IMR-90 (cell line): ENCODE results near the gene STX7. TPM values are rescaled to one million over a fixed set of nuclear protein-coding genes. Genes with fewer than 3 reads are reported as not detected.
A peak's percentile ranks its signal among the peaks of the same experiment; 100 is the strongest.

Experiments used
- ATAC-seq: fragments of 200-7000 bp; cut with Tn5 transposase; 2 replicates; pipeline ENCODE4 v1.9.1; 2020; ENCODE audit warnings: low read depth, mild to moderate bottlenecking, moderate library complexity
- BruUV-seq: library from RNA; stranded (reverse); fragments of 400-500 nt; replicated peaks from 2 replicates; lab custom pipeline; 2021; lab: Mats Ljungman, UMichigan
- CTCF ChIA-PET: fragments of 300-600 bp; formaldehyde crosslinking; extraction: SDS; loops from one replicate; lab custom pipeline; 2021; ENCODE audit warnings: antibody characterized with exemption; lab: Yijun Ruan, JAX
- POLR2A ChIA-PET: fragments of 300-600 bp; sonication (Branson Sonifier 250); formaldehyde crosslinking; loops from one replicate; lab custom pipeline; 2022; ENCODE audit warnings: antibody characterized with exemption; ENCODE audit not compliant: unreplicated experiment; lab: Charles Lee
- DNase-seq: peaks from one replicate; pipeline ENCODE4 v3.0.0; 2013
- H2AFZ ChIP-seq: replicated peaks from 2 replicates; pipeline ENCODE3; 2013; ENCODE audit warnings: low read length, mild to moderate bottlenecking; ENCODE audit not compliant: poor library complexity
- H2AK5ac ChIP-seq: 2 replicates; pipeline ENCODE4 v1.6.1; 2013; ENCODE audit warnings: low read depth, low read length, inconsistent platforms
- H2AK9ac ChIP-seq: replicated peaks from 2 replicates; pipeline ENCODE3; 2013; ENCODE audit warnings: mild to moderate bottlenecking, low read depth, low read length, moderate library complexity; ENCODE audit not compliant: poor library complexity
- H2BK120ac ChIP-seq: 2 replicates; pipeline ENCODE4 v1.6.1; 2013; ENCODE audit warnings: low read depth, low read length, inconsistent platforms
- H2BK15ac ChIP-seq: 3 replicates; pipeline ENCODE4 v1.6.1; 2013; ENCODE audit warnings: low read depth, low read length, inconsistent platforms
- H2BK20ac ChIP-seq: 2 replicates; pipeline ENCODE4 v1.6.1; 2013; ENCODE audit warnings: low read depth, mild to moderate bottlenecking, inconsistent platforms, low read length, moderate library complexity
- H2BK5ac ChIP-seq: 2 replicates; pipeline ENCODE4 v1.6.1; 2013; ENCODE audit warnings: mild to moderate bottlenecking, low read depth, low read length, inconsistent platforms; ENCODE audit not compliant: poor library complexity, severe bottlenecking
- H3K14ac ChIP-seq: replicated peaks from 2 replicates; pipeline ENCODE4 v1.6.1; 2013; ENCODE audit warnings: low read depth, low read length, inconsistent platforms
- H3K18ac ChIP-seq: 2 replicates; pipeline ENCODE4 v1.6.1; 2013; ENCODE audit warnings: low read depth, low read length, control low read depth
- H3K23ac ChIP-seq: 2 replicates; pipeline ENCODE4 v1.6.1; 2013; ENCODE audit warnings: low read depth, low read length, inconsistent platforms
- H3K27ac ChIP-seq: 2 replicates; pipeline ENCODE4 v1.5.1; 2013; ENCODE audit warnings: mild to moderate bottlenecking, control low read depth, low read length; ENCODE audit not compliant: insufficient read depth
- H3K27me3 ChIP-seq: 2 replicates; pipeline ENCODE4 v1.6.1; 2013; ENCODE audit warnings: low read length; ENCODE audit not compliant: control insufficient read depth, insufficient read depth
- H3K36me3 ChIP-seq: 2 replicates; pipeline ENCODE4 v1.6.1; 2013; ENCODE audit warnings: low read length, mixed read lengths; ENCODE audit not compliant: control insufficient read depth, insufficient read depth
- H3K4ac ChIP-seq: 2 replicates; pipeline ENCODE4 v1.6.1; 2013; ENCODE audit warnings: low read depth, low read length, inconsistent platforms
- H3K4me1 ChIP-seq: 2 replicates; pipeline ENCODE4 v1.6.1; 2013; ENCODE audit warnings: low read length, mixed read lengths; ENCODE audit not compliant: control insufficient read depth, insufficient read depth
- H3K4me2 ChIP-seq: 2 replicates; pipeline ENCODE4 v1.6.1; 2013; ENCODE audit warnings: low read depth, mild to moderate bottlenecking, control low read depth, low read length, moderate library complexity
- H3K4me3 ChIP-seq: 2 replicates; pipeline ENCODE4 v1.5.1; 2013; ENCODE audit warnings: low read depth, mild to moderate bottlenecking, control low read depth, low read length, moderate library complexity; ENCODE audit not compliant: insufficient read depth
- H3K56ac ChIP-seq: 2 replicates; pipeline ENCODE4 v1.6.1; 2013; ENCODE audit warnings: low read length, inconsistent platforms; ENCODE audit not compliant: insufficient read depth; ENCODE audit errors: extremely low read depth
- H3K79me1 ChIP-seq, 2 experiments: 2 replicates each; pipeline ENCODE4 v1.6.1; 2013; ENCODE audit warnings: low read length in 2 of 2, inconsistent platforms in 1 of 2, low read depth in 1 of 2
- H3K9ac ChIP-seq: 2 replicates; pipeline ENCODE4 v1.6.1; 2013; ENCODE audit warnings: low read depth, low read length, control low read depth
- H3K9me1 ChIP-seq: 2 replicates; pipeline ENCODE4 v1.6.1; 2013; ENCODE audit warnings: low read length, inconsistent platforms; ENCODE audit not compliant: insufficient read depth
- H3K9me3 ChIP-seq: 2 replicates; pipeline ENCODE4 v1.6.1; 2013; ENCODE audit warnings: low read length; ENCODE audit not compliant: control insufficient read depth, insufficient read depth
- H4K20me1 ChIP-seq: 2 replicates; pipeline ENCODE4 v1.6.1; 2013; ENCODE audit warnings: low read length, inconsistent platforms; ENCODE audit not compliant: insufficient read depth
- H4K5ac ChIP-seq: 2 replicates; pipeline ENCODE4 v1.6.1; 2013; ENCODE audit warnings: mild to moderate bottlenecking, low read depth, low read length, control low read depth
- H4K8ac ChIP-seq, 2 experiments: 2 replicates each; pipeline ENCODE4 v1.6.1; 2013; ENCODE audit warnings: low read depth in 2 of 2, low read length in 2 of 2, control low read depth in 1 of 2, inconsistent platforms in 1 of 2
- H4K91ac ChIP-seq: 2 replicates; pipeline ENCODE4 v1.6.1; 2013; ENCODE audit warnings: low read depth, low read length, inconsistent platforms; ENCODE audit not compliant: insufficient read depth
- BHLHE40 ChIP-seq: fragments of 150-350 bp; IDR thresholded peaks from 2 replicates; pipeline ENCODE4 v1.6.1; 2016; ENCODE audit warnings: mild to moderate bottlenecking, low read depth, low read length
- CEBPB ChIP-seq: IDR thresholded peaks from 2 replicates; pipeline ENCODE4 v1.6.1; 2012; ENCODE audit warnings: low read depth, low read length, improper control_type of control experiment
- CHD1 ChIP-seq: IDR thresholded peaks from 2 replicates; pipeline ENCODE4 v1.6.1; 2012; ENCODE audit warnings: low read depth, low read length, improper control_type of control experiment
- CTCF ChIP-seq: conservative IDR thresholded peaks from 2 replicates; pipeline ENCODE4 v1.5.1; 2012; ENCODE audit warnings: mild to moderate bottlenecking, low read depth, low read length, improper control_type of control experiment
- FOS ChIP-seq: fragments of 150-350 bp; IDR thresholded peaks from 2 replicates; pipeline ENCODE4 v1.6.1; 2016; ENCODE audit warnings: low read depth, low read length
- MAFK ChIP-seq: IDR thresholded peaks from 2 replicates; pipeline ENCODE4 v1.6.1; 2012; ENCODE audit warnings: low read depth, low read length, improper control_type of control experiment
- MAZ ChIP-seq: IDR thresholded peaks from 2 replicates; pipeline ENCODE4 v1.6.1; 2012; ENCODE audit warnings: low read depth, mild to moderate bottlenecking, low read length, improper control_type of control experiment, moderate library complexity, borderline replicate concordance
- MXI1 ChIP-seq: IDR thresholded peaks from 2 replicates; pipeline ENCODE4 v1.6.1; 2012; ENCODE audit warnings: low read depth, mild to moderate bottlenecking, low read length, moderate library complexity, borderline replicate concordance
- NFE2L2 ChIP-seq: fragments of 150-350 bp; IDR thresholded peaks from 2 replicates; pipeline ENCODE4 v1.6.1; 2016; ENCODE audit warnings: low read depth, mild to moderate bottlenecking, low read length
- POLR2A ChIP-seq: IDR thresholded peaks from 2 replicates; pipeline ENCODE4 v1.6.1; 2012; ENCODE audit warnings: mild to moderate bottlenecking, low read depth, low read length
- RAD21 ChIP-seq: IDR thresholded peaks from 2 replicates; pipeline ENCODE4 v1.6.1; 2012; ENCODE audit warnings: low read length, improper control_type of control experiment
- RFX5 ChIP-seq: IDR thresholded peaks from 2 replicates; pipeline ENCODE4 v1.8.0; 2012; ENCODE audit warnings: low read depth, mild to moderate bottlenecking, low read length, moderate library complexity
- SMC3 ChIP-seq: fragments of 150-350 bp; IDR thresholded peaks from 2 replicates; pipeline ENCODE4 v1.6.1; 2016; ENCODE audit warnings: low read depth, mild to moderate bottlenecking, antibody characterized with exemption, low read length, moderate library complexity
- USF2 ChIP-seq: fragments of 150-350 bp; IDR thresholded peaks from 2 replicates; pipeline ENCODE4 v1.6.1; 2017; ENCODE audit warnings: mild to moderate bottlenecking, antibody characterized with exemption, low read length, low read depth
- WGBS, 2 experiments: methylation state at CpG; one replicate each; pipeline versions ENCODE4 v1.1.5 to v1.1.7; 2013; ENCODE audit warnings: missing lambda C conversion rate in 2 of 2; ENCODE audit not compliant: insufficient read length in 1 of 2; ENCODE audit errors: extremely low coverage in 2 of 2; 5-methylcytosine and 5-hydroxymethylcytosine counted together
- dilution Hi-C: fragments of 300-500 bp; cut with HindIII; formaldehyde crosslinking; loops from one replicate; pipeline ENCODE4 v1.14.3; 2018; ENCODE audit warnings: low sequenced_read_pairs; ENCODE audit not compliant: unreplicated experiment
- in situ Hi-C: fragments of 300-500 bp; cut with MboI; formaldehyde crosslinking; loops from 3 replicates; pipeline ENCODE4 v1.14.3; 2019; ENCODE audit warnings: low sequenced_read_pairs, inconsistent platforms, mixed read lengths
- intact Hi-C: fragments of 100-400 bp; cut with micrococcal nuclease; formaldehyde crosslinking; loops from 2 replicates; pipeline ENCODE4 v1.10.0; 2022
- polyA plus RNA-seq, 3 experiments: library from polyadenylated mRNA; depleted of rRNA; stranded (reverse); fragments of >200 nt; gene quantifications; 2 replicates each; pipeline ENCODE4 v1.2.3, GENCODE V29; 2012; ENCODE audit warnings: low replicate concordance in 1 of 3
- total RNA-seq: library from RNA; depleted of rRNA; stranded (reverse); fragments of >200 nt; gene quantifications from 2 replicates; pipeline ENCODE4 v1.2.3, GENCODE V29; 2012

The STX7 gene
- total and polyA plus RNA-seq, 2 of the 4 experiments (the other 2 are of a cell fraction) = 16.5 to 35.1 TPM

- BruUV-seq = no TSS peak
- H4K5ac ChIP-seq = no peak overlapping the region
- H3K36me3 ChIP-seq = no peaks in the 10 kb centered on the region
- no peaks in the 10 kb centered on the region; the same call in 1 of the 2 replicates for H3K4me1 ChIP-seq
- no peaks in the 10 kb centered on the region for H3K9me1 ChIP-seq
- no peak overlapping the region for H4K91ac ChIP-seq
- no peak overlapping the region for H2BK15ac ChIP-seq
- H4K20me1 ChIP-seq = peaks cover 6% of the 10 kb centered on the region
- H3K23ac ChIP-seq = no peak overlapping the region
- WGBS, 2 experiments = 0% methylated on average over 1 of the region's 9 CpGs; no CpG with 5 or more reads in 1 of the 2 experiments
- no peak overlapping the region for H3K4ac ChIP-seq
- ATAC-seq (peak; percentile 84), DNase-seq (peak; percentile 76)
- H4K8ac ChIP-seq = no peak overlapping the region
- dilution Hi-C loops = loop anchor here (25.0 kb wide), 1 partner anchor 197 kb away; no protein-coding TSS in a partner anchor
- in situ Hi-C loops = loop anchor here (5.0 to 25.0 kb wide), 4 partner anchors 179 to 797 kb away; no protein-coding TSS in a partner anchor
- H2BK120ac ChIP-seq = no peak overlapping the region
- H3K27ac ChIP-seq = no peak overlapping the region
- no peak overlapping the region for H2AK9ac ChIP-seq
- intact Hi-C loops = loop anchor here (1.0 to 2.0 kb wide), 3 partner anchors 184 to 569 kb away; no protein-coding TSS in a partner anchor
- no peak overlapping the region for H3K14ac ChIP-seq
- no peak overlapping the region for H3K9ac ChIP-seq
- no peak overlapping the region; the same call in 1 of the 2 replicates for H2AK5ac ChIP-seq
- H3K79me1 ChIP-seq = peaks cover 21 to 35% of the 10 kb centered on the region in 2 experiments
- H3K4me2 ChIP-seq = peak overlapping the region; percentile 12; the same call in 1 of the 2 replicates
- H2BK5ac ChIP-seq = no peak overlapping the region
- CTCF ChIA-PET = interaction anchor here (0.6 to 3.0 kb wide), 13 partner anchors 9 to 206 kb away, joined by 3 to 33 read pairs (median 3); partner anchors contain the start of gene STX7
- no peak overlapping the region for H3K4me3 ChIP-seq
- H3K18ac ChIP-seq = no peak overlapping the region
- no peak overlapping the region for H2BK20ac ChIP-seq
- no peaks in the 10 kb centered on the region for H3K27me3 ChIP-seq
- H3K56ac ChIP-seq = no peak overlapping the region
- no peak overlapping the region for H2AFZ ChIP-seq
- POLR2A ChIA-PET = no interaction called here
- H3K9me3 ChIP-seq = no peaks in the 10 kb centered on the region
- TF ChIP-seq MAFK (no peak), CHD1 (no peak), POLR2A (0 out of 2 replicates have a peak, but pooled peaks have one; percentile 23), RAD21 (peak; percentile 91), MXI1 (no peak), USF2 (no peak), CEBPB (no peak), BHLHE40 (peak; percentile 39; the same call in 1 of the 2 replicates), NFE2L2 (no peak), SMC3 (peak; percentile 93), CTCF (peak; percentile 87), MAZ (no peak), FOS (no peak), RFX5 (no peak)
Measured at GRCh38 chr6:132483779-132484679, 28.9 kb downstream of the STX7 start.
